NCI-H345 (cell line): ENCODE measurements around the gene OAS3.
"Not testable (repeated sequence)": the region's sequence is repeated elsewhere in the genome, so short reads cannot be mapped to it uniquely, and the experiment has no call there.

Source experiments
- DNase-seq: peaks from one replicate; lab custom pipeline; 2025; lab: John Stamatoyannopoulos, UW

The OAS3 gene

GRCh38 chr12:112924986-112925385, 13.3 kb upstream of the OAS3 start:
- no peak for DNase-seq

- DNase-seq = not testable (repeated sequence)
Measured at GRCh38 chr12:112926416-112927033, 11.7 kb upstream of the OAS3 start.

- no peak for DNase-seq
Measured at GRCh38 chr12:112927475-112927874, 10.8 kb upstream of the OAS3 start.

GRCh38 chr12:112927925-112928324, 10.3 kb upstream of the OAS3 start:
- DNase-seq = no peak

- DNase-seq = no peak
Measured at GRCh38 chr12:112928978-112929377, 9.3 kb upstream of the OAS3 start.

- DNase-seq = no peak
Measured at GRCh38 chr12:112929715-112930114, 8.6 kb upstream of the OAS3 start.

- DNase-seq = no peak
Measured at GRCh38 chr12:112930350-112930749, 7.9 kb upstream of the OAS3 start.

GRCh38 chr12:112932485-112933128, 5.7 kb upstream of the OAS3 start:
- DNase-seq = no peak

- DNase-seq = no peak
Measured at GRCh38 chr12:112933129-112933505, 5.2 kb upstream of the OAS3 start.

- no peak for DNase-seq
Measured at GRCh38 chr12:112936264-112936663, 2.0 kb upstream of the OAS3 start.

GRCh38 chr12:112936927-112937326, 1.3 kb upstream of the OAS3 start:
- DNase-seq = no peak

- DNase-seq = no peak
Measured at GRCh38 chr12:112938751-112939150, 477 bp downstream of the OAS3 start.

GRCh38 chr12:112939761-112940381, 1.6 kb downstream of the OAS3 start:
- DNase-seq = no peak

GRCh38 chr12:112941528-112942335, 3.5 kb downstream of the OAS3 start:
- DNase-seq = no peak

- DNase-seq = no peak
Measured at GRCh38 chr12:112942572-112942971, 4.3 kb downstream of the OAS3 start.

GRCh38 chr12:112944024-112944690, 5.9 kb downstream of the OAS3 start:
- DNase-seq = no peak

GRCh38 chr12:112945515-112945914, 7.2 kb downstream of the OAS3 start:
- DNase-seq = no peak

GRCh38 chr12:112946236-112947000, 8.1 kb downstream of the OAS3 start:
- no peak for DNase-seq

GRCh38 chr12:112947314-112947713, 9.0 kb downstream of the OAS3 start:
- no peak for DNase-seq

GRCh38 chr12:112947761-112948160, 9.5 kb downstream of the OAS3 start:
- DNase-seq = no peak

- DNase-seq = no peak
Measured at GRCh38 chr12:112948806-112949205, 10.5 kb downstream of the OAS3 start.
